Measurements from ENCODE around the gene TP63.

Gene TP63

DNA sequence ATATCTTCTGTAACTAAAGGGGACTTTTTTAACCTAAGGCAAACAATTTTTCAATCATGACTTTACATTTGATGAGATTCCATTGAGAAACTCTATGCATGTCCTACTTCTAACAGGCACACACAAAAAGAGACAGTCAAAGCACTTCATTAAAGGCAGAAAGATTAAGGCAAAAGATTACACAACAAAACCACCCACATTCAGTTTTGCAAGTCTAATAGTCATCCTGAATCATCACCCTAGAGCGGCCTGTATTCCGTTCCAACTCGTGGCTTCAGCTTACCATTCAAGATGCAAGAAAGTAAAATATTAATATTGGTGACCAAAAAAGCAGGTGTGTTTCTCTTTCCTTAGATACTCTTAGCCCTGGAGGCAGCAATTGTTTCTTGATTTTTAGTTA lies 283.6 kb downstream of the TP63 start:
- H3K36me3 Mint-ChIP-seq (ENCODE audit: low read depth), result no peaks in the 10 kb centered on the region
- H3K9me3 Mint-ChIP-seq, result no peaks in the 10 kb centered on the region
- no peak overlapping the region for H3K27ac Mint-ChIP-seq
- peaks cover 9% of the 10 kb centered on the region for H3K27me3 Mint-ChIP-seq
- no peak overlapping the region for H3K4me3 Mint-ChIP-seq
- no peaks in the 10 kb centered on the region for H3K4me1 Mint-ChIP-seq (ENCODE audit: low read depth)

DNA sequence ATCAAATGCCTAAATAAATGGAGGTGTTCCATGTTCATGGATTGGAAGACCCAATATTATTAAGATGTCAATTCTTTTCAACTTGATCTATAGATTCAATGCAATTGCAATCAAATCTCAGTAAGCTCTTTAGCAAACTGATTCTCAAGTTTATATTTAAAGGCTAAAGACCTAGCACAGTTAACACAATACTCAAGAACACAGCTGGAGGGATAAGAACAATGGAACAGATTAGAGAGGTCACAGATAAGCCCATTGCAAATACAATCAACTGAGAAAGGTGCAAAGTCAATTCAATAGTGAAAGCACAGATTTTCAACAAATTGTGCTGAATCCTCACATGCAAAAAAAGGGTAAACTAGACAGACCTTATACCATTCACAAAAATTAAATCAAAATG lies 290.6 kb downstream of the TP63 start:
- Mint-ChIP-seq H3K9me3 (no peaks in the 10 kb centered on the region), H3K27ac (no peak overlapping the region), H3K4me1 (ENCODE audit: low read depth) (no peaks in the 10 kb centered on the region), H3K4me3 (no peak overlapping the region), H3K36me3 (ENCODE audit: low read depth) (no peaks in the 10 kb centered on the region), H3K27me3 (peaks cover 8% of the 10 kb centered on the region)

DNA sequence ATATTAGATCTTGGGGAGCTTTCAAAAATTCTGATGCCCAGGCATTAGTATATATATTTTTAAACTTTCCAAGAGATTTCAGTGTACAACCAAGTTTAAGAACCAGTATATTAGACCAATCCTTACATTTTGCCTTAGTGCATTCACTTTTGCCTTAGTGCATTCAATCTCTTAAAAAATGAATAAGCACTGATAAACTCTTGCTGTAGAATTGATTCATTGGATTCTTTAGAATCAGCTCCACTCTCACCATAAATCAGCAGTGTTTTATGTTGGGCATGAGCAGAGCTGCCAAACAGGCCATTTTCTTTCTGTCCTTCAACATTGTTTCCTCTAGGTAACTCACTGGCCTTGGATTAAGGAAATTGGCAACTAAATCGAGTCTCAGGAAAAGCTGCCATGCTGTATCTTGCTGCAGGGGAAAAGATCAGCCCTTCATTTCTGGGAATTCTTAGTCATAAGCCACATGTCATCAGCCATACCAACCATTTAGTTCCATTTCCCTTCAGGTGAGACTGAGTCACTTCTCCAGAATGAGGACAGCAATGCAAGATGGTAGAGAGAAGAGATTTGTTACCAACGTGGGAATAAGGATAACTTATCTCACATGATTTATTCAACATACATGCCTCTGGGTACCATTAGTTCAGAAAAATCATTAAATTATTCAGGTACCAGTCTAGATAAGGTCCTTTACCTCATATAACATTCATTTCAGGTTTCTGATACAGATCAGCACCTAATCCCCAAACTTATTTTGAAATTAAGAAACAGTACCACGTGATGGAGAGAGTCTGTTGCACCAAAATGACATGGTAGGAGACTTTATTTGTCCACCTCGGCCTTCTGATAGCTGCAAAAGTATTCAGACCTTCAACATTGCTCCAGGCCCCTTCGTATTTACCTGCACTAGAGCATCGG lies 297.0 kb downstream of the TP63 start:
- H3K36me3 Mint-ChIP-seq (ENCODE audit: low read depth), result no peaks in the 10 kb centered on the region
- peaks cover 10% of the 10 kb centered on the region for H3K27me3 Mint-ChIP-seq
- H3K4me1 Mint-ChIP-seq (ENCODE audit: low read depth), result peaks cover 26% of the 10 kb centered on the region
- H3K9me3 Mint-ChIP-seq, result peaks cover 8% of the 10 kb centered on the region
- peak overlapping the region; percentile 86 for H3K27ac Mint-ChIP-seq
- H3K4me3 Mint-ChIP-seq, result peak overlapping the region; percentile 52

DNA sequence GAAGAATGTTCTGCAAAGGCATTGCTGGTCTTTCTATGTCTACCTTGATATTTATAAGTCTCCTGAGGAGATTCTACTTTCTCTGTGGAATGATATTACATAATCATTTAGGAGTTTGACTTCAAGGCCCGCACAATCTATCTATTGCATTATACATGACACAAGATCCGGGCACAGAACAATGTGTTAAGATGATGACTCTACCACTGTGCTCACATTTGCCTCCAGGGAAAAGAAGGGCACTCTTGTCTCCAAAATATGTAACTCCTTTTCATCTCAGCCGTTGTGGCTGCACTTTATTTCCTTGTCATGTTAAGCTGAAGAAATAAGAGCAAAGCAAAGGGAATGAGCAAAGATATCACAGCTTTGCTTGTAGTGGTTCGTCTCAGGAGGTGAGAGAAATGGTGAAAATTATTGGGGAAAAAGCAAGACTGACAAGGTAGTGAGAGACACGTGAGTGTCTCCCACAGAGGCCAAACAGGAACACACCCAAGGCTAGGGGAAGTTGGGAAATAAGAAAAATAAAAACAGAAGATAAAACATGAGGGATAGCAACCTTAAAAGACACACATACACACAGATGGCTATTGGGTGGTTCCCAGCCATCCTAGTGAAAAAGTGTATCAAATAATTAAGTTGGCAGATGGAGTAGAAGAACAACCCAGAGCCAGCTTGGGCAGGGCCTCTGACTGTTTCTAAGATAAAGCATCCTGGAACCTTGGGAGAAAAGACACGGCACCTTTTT lies 305.2 kb downstream of the TP63 start:
- Mint-ChIP-seq H3K27me3 (peaks cover 3% of the 10 kb centered on the region), H3K4me1 (ENCODE audit: low read depth) (peaks cover under 1% of the 10 kb centered on the region), H3K9me3 (peaks cover 3% of the 10 kb centered on the region), H3K27ac (no peak overlapping the region), H3K4me3 (no peak overlapping the region), H3K36me3 (ENCODE audit: low read depth) (no peaks in the 10 kb centered on the region)

DNA sequence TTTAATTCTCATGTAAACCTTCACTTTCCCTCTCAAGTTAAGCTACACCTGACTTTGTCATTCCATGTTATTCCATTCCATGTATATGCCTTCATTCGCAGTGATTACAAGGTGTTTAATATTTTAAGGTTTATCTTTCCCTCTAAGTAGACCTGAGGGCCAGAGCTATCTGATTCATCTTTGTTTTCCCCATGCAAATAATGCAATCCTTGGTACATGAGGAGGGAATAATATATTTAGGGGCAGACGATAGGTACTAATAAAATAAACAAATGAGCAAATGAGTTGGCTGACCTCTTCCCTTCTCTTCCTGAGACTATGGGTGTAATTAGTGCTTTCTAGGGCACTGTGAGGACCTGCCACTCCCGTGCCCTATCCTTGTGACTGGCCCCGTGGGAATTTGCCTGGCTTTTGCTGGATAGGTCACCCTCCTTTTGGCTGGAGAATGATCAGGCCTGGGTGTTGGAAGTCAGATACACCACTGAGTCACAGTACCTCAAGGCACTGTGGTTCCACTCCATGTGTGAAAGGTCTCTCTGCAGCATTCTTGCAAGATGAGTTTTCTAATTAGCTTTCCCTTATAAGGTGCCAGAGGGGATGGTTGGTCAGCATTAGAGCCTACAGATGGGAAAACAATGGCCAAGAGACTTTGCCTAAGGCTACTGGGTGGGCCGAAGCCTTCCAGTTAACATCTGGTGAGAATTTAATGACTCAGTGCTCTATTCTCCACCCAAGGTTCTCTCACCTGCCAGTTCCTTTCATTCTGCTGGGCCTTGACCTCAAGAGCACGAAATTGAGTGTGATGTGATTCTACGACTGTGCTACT lies 306.3 kb downstream of the TP63 start:
- Mint-ChIP-seq H3K27me3 (peaks cover 3% of the 10 kb centered on the region), H3K36me3 (ENCODE audit: low read depth) (no peaks in the 10 kb centered on the region), H3K4me3 (no peak overlapping the region), H3K4me1 (ENCODE audit: low read depth) (peaks cover 6% of the 10 kb centered on the region), H3K9me3 (peaks cover 3% of the 10 kb centered on the region), H3K27ac (no peak overlapping the region)

DNA sequence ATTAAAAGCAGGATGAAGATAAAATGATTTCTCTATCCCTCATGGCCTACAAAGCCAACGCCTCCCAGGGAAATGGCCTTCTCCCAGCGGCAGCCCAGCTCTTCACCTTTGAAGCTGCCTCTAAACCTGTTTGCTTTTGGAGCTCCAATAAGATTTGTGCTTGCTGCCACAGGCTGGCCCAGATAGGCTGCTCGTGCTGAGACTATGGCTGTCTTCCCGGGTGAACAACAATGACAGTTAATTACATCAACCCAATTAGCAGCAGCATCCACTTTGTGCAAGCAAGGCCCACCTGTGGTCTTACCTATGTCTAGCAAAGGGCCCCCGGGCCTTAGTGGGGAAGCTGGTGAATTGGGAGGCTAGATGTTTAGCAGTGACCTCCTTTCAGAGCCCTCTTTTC lies 309.9 kb downstream of the TP63 start:
- Mint-ChIP-seq H3K4me1 (ENCODE audit: low read depth) (peaks cover 6% of the 10 kb centered on the region), H3K9me3 (no peaks in the 10 kb centered on the region), H3K4me3 (no peak overlapping the region), H3K27me3 (no peaks in the 10 kb centered on the region), H3K36me3 (ENCODE audit: low read depth) (no peaks in the 10 kb centered on the region), H3K27ac (no peak overlapping the region)

DNA sequence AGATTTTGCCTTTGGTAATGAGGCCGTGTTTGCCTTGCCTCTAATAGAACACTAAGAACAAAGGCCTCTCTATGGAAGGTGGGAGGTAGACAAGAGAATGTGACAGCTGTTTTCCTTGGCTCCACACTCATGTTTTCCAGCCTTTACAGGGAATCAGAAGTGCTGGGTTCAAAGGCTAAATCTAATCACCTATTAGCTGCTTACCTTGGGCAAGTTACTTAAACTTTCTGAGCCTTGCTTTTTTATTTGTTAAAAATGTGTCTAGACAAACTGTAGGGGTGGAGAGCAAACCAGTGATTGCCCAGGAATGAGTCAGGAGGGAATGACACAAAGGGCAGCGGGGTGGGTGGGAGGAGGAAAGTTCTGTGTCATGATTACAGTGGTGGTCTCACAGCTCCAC lies 310.5 kb downstream of the TP63 start:
- no peak overlapping the region for H3K27ac Mint-ChIP-seq
- H3K9me3 Mint-ChIP-seq, result no peaks in the 10 kb centered on the region
- no peaks in the 10 kb centered on the region for H3K27me3 Mint-ChIP-seq
- H3K36me3 Mint-ChIP-seq (ENCODE audit: low read depth), result no peaks in the 10 kb centered on the region
- peaks cover 6% of the 10 kb centered on the region for H3K4me1 Mint-ChIP-seq (ENCODE audit: low read depth)
- no peak overlapping the region for H3K4me3 Mint-ChIP-seq

DNA sequence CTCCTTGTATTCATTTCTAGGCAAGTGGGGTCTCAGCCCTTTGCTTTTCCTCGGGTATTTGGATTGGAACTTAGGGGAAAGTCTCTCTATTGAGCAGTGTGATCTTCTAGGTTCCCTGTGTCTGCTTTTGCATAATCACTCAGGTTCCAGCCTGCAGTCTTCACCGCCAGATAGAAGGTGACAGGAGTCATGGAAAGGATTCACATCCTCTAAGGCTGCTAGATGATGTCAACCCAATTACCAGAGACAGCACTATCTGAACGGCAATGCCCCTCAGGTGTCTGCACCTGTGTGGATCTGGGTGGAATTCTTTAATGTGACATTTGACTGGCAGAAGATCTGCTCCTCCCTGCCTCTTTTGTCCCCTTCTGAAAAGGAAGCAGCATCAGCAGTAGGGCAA lies 311.8 kb downstream of the TP63 start:
- Mint-ChIP-seq H3K36me3 (ENCODE audit: low read depth) (no peaks in the 10 kb centered on the region), H3K9me3 (no peaks in the 10 kb centered on the region), H3K4me1 (ENCODE audit: low read depth) (peaks cover 6% of the 10 kb centered on the region), H3K27ac (no peak overlapping the region), H3K27me3 (no peaks in the 10 kb centered on the region), H3K4me3 (no peak overlapping the region)

DNA sequence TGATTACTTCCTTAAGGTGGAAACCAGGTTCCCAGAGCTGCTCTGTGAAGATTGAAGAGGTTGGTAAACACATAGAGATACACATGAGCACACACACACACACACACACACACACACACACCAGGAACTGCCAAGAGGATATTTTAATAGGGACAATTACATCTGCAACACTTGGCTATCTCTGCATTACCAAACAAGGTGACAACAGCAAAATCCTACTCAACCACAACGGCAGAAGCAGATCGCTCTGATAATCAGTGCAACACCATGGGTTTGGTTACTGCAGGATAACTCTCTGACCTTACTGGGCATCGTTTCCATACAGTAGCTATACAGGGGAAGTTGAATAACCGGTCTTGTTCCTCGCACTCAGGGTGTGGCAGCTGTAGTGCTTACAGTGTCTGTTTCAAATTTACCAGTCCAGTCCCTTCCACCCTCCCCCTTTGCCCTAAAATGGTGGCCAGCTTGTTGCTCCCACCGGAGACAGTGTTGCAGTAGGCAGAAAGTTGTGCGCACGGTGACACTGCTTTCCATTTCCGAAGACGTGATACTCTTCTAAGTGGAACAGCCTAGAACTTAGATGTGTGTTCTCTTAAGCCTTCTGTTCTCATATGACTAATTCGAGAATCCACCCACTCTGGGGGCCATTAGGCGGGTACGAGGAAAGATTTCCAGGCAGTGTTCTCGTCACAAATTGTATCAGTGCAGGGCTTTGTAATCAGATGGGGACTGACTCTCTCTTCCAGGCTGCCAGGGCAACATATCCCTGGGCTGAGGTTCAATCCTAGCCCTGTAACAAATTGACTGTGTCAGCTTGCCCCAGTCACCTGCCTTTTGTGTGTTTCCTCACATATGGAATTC lies 313.3 kb downstream of the TP63 start:
- Mint-ChIP-seq H3K27me3 (no peaks in the 10 kb centered on the region), H3K36me3 (ENCODE audit: low read depth) (no peaks in the 10 kb centered on the region), H3K4me1 (ENCODE audit: low read depth) (peaks cover 11% of the 10 kb centered on the region), H3K4me3 (no peak overlapping the region), H3K27ac (no peak overlapping the region), H3K9me3 (no peaks in the 10 kb centered on the region)

DNA sequence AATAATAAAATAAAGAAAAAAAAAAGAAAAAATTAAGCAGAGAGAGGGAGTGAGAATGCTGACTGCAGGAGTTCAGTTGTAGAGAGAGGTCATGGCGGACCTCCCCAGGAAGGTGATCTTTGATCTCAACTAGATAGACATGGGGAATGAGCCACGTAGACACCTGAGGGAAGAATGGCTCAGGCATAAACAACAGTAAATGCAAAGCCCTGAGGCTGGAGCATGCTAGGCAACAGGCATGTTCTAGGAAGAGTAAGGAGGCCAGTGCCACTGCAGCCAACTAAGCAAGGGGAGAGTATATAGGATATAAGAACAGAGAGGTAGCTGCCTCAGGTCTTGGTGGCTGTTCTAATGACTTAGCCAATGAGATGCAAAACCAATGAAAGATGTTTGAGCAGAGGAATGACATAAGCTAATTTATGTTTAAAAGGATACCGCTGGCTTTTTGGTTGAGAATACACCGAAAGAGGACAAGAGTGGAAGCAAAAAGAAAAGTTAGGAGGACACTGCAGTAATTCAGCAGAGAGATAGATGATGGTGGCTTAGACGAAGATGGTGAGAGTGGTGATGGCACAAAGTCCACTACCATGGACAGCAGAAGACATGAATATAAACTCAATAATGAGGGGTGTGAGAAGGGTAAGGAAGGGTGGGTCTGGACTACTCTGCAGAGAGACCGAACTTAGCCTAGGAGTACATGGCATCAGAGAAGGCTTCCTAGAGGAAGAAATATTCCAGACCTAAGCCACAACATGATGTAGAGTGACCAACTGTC lies 314.9 kb downstream of the TP63 start:
- H3K4me1 Mint-ChIP-seq (ENCODE audit: low read depth), result peaks cover 11% of the 10 kb centered on the region
- no peak overlapping the region for H3K4me3 Mint-ChIP-seq
- H3K9me3 Mint-ChIP-seq, result no peaks in the 10 kb centered on the region
- H3K27me3 Mint-ChIP-seq, result no peaks in the 10 kb centered on the region
- H3K27ac Mint-ChIP-seq, result no peak overlapping the region
- no peaks in the 10 kb centered on the region for H3K36me3 Mint-ChIP-seq (ENCODE audit: low read depth)

Data from stimulated activated naive CD8-positive, alpha-beta T cell treated with anti-CD3 and anti-CD28 coated beads, Interleukin-15, Interleukin-2, amounts not matched to agents 100 ng/mL and 50 ng/mL, for 24 hours (primary cell).